OCI-LY7 (cell line): ENCODE results near the gene LRRC23. TPM values are rescaled to one million over a fixed set of nuclear protein-coding genes. Genes with fewer than 3 reads are reported as not detected.
A peak's percentile ranks its signal among the peaks of the same experiment; 100 is the strongest.

Source experiments
- BruUV-seq: library from RNA; stranded (reverse); fragments of 400-500 nt; replicated peaks from 2 replicates; lab custom pipeline; 2021; lab: Mats Ljungman, UMichigan
- CTCF ChIA-PET: fragments of 300-600 bp; sonication (Branson Sonifier 250); formaldehyde crosslinking; loops from one replicate; lab custom pipeline; 2022; ENCODE audit warnings: antibody characterized with exemption; ENCODE audit not compliant: unreplicated experiment; lab: Charles Lee
- POLR2A ChIA-PET: fragments of 300-600 bp; sonication (Branson Sonifier 250); formaldehyde crosslinking; loops from one replicate; lab custom pipeline; 2022; ENCODE audit warnings: antibody characterized with exemption; lab: Charles Lee
- DNase-seq: peaks from one replicate; pipeline ENCODE4 v3.0.0-alpha.2; 2015; ENCODE audit warnings: low spot score
- H2AFZ ChIP-seq: fragments of 200-600 bp; sonication (generic), shearing (Covaris generic); 2 replicates; pipeline ENCODE4 v1.6.1; 2014; ENCODE audit warnings: mild to moderate bottlenecking, antibody characterized with exemption, low read length, moderate library complexity
- H3K27ac ChIP-seq: fragments of 200-600 bp; sonication (generic); 2 replicates; pipeline ENCODE4 v1.5.1; 2014; ENCODE audit warnings: mixed run types, low read depth, mild to moderate bottlenecking, moderate library complexity, low read length, inconsistent platforms; ENCODE audit not compliant: poor library complexity, severe bottlenecking
- H3K36me3 ChIP-seq: fragments of 200-600 bp; sonication (generic); 2 replicates; pipeline ENCODE4 v1.6.1; 2014; ENCODE audit warnings: mild to moderate bottlenecking, antibody characterized with exemption, low read length, moderate library complexity, mixed read lengths; ENCODE audit not compliant: insufficient read depth
- H3K4me1 ChIP-seq: fragments of 200-600 bp; sonication (generic); 2 replicates; pipeline ENCODE4 v1.5.1; 2014; ENCODE audit warnings: mild to moderate bottlenecking, low read length; ENCODE audit not compliant: insufficient read depth, poor library complexity, severe bottlenecking
- H3K4me2 ChIP-seq: fragments of 200-600 bp; sonication (generic); 2 replicates; pipeline ENCODE4 v1.6.1; 2014; ENCODE audit warnings: mild to moderate bottlenecking, low read length
- H3K4me3 ChIP-seq: fragments of 200-600 bp; sonication (generic); 2 replicates; pipeline ENCODE4 v1.5.1; 2014; ENCODE audit warnings: mild to moderate bottlenecking, low read depth, low read length; ENCODE audit not compliant: poor library complexity, severe bottlenecking
- H3K79me2 ChIP-seq: fragments of 200-600 bp; sonication (generic); 2 replicates; pipeline ENCODE4 v1.6.1; 2016; ENCODE audit warnings: low read depth, mild to moderate bottlenecking, low read length, moderate library complexity, mixed read lengths; ENCODE audit not compliant: insufficient read depth
- H3K9me2 ChIP-seq: fragments of 200-600 bp; sonication (generic); 2 replicates; pipeline ENCODE4 v1.6.1; 2016; ENCODE audit warnings: mild to moderate bottlenecking, low read length, mixed read lengths; ENCODE audit not compliant: insufficient read depth
- H3K9me3 ChIP-seq: fragments of 200-600 bp; sonication (generic); 2 replicates; pipeline ENCODE4 v1.6.1; 2014; ENCODE audit warnings: mild to moderate bottlenecking, mixed run types, low read length, mixed read lengths
- H4K20me1 ChIP-seq: fragments of 200-600 bp; sonication (generic); 2 replicates; pipeline ENCODE4 v1.6.1; 2014; ENCODE audit warnings: mild to moderate bottlenecking, antibody characterized with exemption, low read length, moderate library complexity, mixed read lengths; ENCODE audit not compliant: insufficient read depth
- CTCF ChIP-seq: fragments of 200-600 bp; sonication (generic); conservative IDR thresholded peaks from 2 replicates; pipeline ENCODE4 v1.5.1; 2014; ENCODE audit warnings: mild to moderate bottlenecking, antibody characterized with exemption, low read length, moderate library complexity, mixed read lengths
- EZH2phosphoT487 ChIP-seq: fragments of 200-600 bp; sonication (generic); IDR thresholded peaks from 2 replicates; pipeline ENCODE4 v1.6.1; 2018; ENCODE audit warnings: low read depth, borderline replicate concordance, mild to moderate bottlenecking, mixed run types, antibody characterized with exemption, low read length, moderate library complexity, mixed read lengths
- intact Hi-C: fragments of 100-400 bp; cut with micrococcal nuclease; formaldehyde crosslinking; loops from one replicate; pipeline ENCODE4 v1.10.0; 2022; ENCODE audit not compliant: unreplicated experiment
- total RNA-seq, 2 experiments: library from RNA; depleted of rRNA in 1 of 2; stranded (reverse); fragments of >200 nt in 1 of 2; shearing (Covaris generic) in 1 of 2; gene quantifications; 2 replicates each; pipeline ENCODE4 v1.2.3, GENCODE V29; 2014 to 2022

The LRRC23 gene
- total RNA-seq, 2 experiments from 2014 or later = 17.7 to 19.8 TPM

DNA sequence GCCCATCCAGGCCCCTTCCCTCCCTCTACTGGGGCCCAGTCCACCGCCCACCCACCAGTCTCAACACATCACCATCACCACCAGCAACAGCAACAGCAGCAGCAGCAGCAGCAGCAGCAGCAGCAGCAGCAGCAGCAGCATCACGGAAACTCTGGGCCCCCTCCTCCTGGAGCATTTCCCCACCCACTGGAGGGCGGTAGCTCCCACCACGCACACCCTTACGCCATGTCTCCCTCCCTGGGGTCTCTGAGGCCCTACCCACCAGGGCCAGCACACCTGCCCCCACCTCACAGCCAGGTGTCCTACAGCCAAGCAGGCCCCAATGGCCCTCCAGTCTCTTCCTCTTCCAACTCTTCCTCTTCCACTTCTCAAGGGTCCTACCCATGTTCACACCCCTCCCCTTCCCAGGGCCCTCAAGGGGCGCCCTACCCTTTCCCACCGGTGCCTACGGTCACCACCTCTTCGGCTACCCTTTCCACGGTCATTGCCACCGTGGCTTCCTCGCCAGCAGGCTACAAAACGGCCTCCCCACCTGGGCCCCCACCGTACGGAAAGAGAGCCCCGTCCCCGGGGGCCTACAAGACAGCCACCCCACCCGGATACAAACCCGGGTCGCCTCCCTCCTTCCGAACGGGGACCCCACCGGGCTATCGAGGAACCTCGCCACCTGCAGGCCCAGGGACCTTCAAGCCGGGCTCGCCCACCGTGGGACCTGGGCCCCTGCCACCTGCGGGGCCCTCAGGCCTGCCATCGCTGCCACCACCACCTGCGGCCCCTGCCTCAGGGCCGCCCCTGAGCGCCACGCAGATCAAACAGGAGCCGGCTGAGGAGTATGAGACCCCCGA lies 32.2 kb downstream of the LRRC23 start:
- ChIA-PET CTCF (interaction anchor here (0.6 to 1.0 kb wide), 2 partner anchors 45 to 64 kb away, joined by 3 to 5 read pairs; partner anchors contain the start of gene SPSB2), POLR2A (interaction anchor here (0.6 to 2.3 kb wide), 8 partner anchors 9 to 56 kb away, joined by 3 to 8 read pairs (median 4); partner anchors contain the start of gene LRRC23)
- no peaks in the 10 kb centered on the region for H3K9me3 ChIP-seq
- no peaks in the 10 kb centered on the region for H3K9me2 ChIP-seq
- no peaks in the 10 kb centered on the region for H4K20me1 ChIP-seq
- H3K4me2 ChIP-seq = peak overlapping the region; percentile 86
- intact Hi-C loops = loop anchor here (2.0 to 5.0 kb wide), 3 partner anchors 35 to 64 kb away; partner anchors contain the start of genes EMG1, PHB2 and SPSB2
- peaks cover 7% of the 10 kb centered on the region; the same call in 1 of the 2 replicates for H3K36me3 ChIP-seq
- DNase-seq = peak; percentile 82
- peak overlapping the region; percentile 18; the same call in 1 of the 2 replicates for H2AFZ ChIP-seq
- peaks cover 20% of the 10 kb centered on the region for H3K4me1 ChIP-seq
- no TSS peak for BruUV-seq
- H3K4me3 ChIP-seq = peak overlapping the region; percentile 81
- H3K79me2 ChIP-seq = peaks cover 5% of the 10 kb centered on the region; the same call in 1 of the 2 replicates
- TF ChIP-seq EZH2phosphoT487 (no peak), CTCF (peak; percentile 67)
- peak overlapping the region; percentile 87 for H3K27ac ChIP-seq

GRCh38 chr12:6937481-6938352 lies 33.1 kb downstream of the LRRC23 start:
- Histone ChIP-seq H3K79me2 (peaks cover 5% of the 10 kb centered on the region; the same call in 1 of the 2 replicates), H3K4me1 (peaks cover 15% of the 10 kb centered on the region), H4K20me1 (no peaks in the 10 kb centered on the region), H3K9me2 (no peaks in the 10 kb centered on the region), H3K36me3 (peaks cover 7% of the 10 kb centered on the region; the same call in 1 of the 2 replicates), H3K4me3 (peak overlapping the region; percentile 81), H3K9me3 (no peaks in the 10 kb centered on the region), H3K4me2 (peak overlapping the region; percentile 86), H3K27ac (peak overlapping the region; percentile 87), H2AFZ (peak overlapping the region; percentile 65; the same call in 1 of the 2 replicates)
- no peak for TF ChIP-seq EZH2phosphoT487
- peak; percentile 93 for TF ChIP-seq CTCF
- intact Hi-C loops = loop anchor here (2.0 to 5.0 kb wide), 3 partner anchors 35 to 65 kb away; partner anchors contain the start of genes EMG1, PHB2 and SPSB2
- peak; percentile 98 for DNase-seq
- TSS peak; percentile 84 for BruUV-seq
- ChIA-PET POLR2A (interaction anchor here (0.5 to 2.3 kb wide), 6 partner anchors 8 to 39 kb away, joined by 3 to 7 read pairs (median 4); no protein-coding TSS in a partner anchor), CTCF (interaction anchor here (0.7 to 1.4 kb wide), 4 partner anchors 12 to 86 kb away, joined by 3 to 5 read pairs (median 4); partner anchors contain the start of genes CDCA3 and SPSB2)
